Prostate gland (tissue), 2 donors: Measurements from ENCODE around the gene PKM.

Experiments used
- CTCF ChIP-seq, 4 experiments: fragments of 200-600 bp in 2 of 4; fragments of 450-650 bp in 2 of 4; sonication (generic) in 2 of 4; IDR thresholded peaks; 1 replicate in 3 of 4; 2 replicates in 1 of 4; pipeline ENCODE4 v1.5.1; 2016 to 2019; ENCODE audit warnings: antibody characterized with exemption in 4 of 4, mild to moderate bottlenecking in 2 of 4, moderate library complexity in 2 of 4
- POLR2AphosphoS5 ChIP-seq: sonication (generic); formaldehyde crosslinking; IDR thresholded peaks from one replicate; pipeline ENCODE4 v1.6.1; 2017; ENCODE audit warnings: antibody characterized with exemption

GRCh38 chr15:72207558-72208085 is 23.4 kb downstream of the PKM start:
- no peak for TF ChIP-seq CTCF (IDR thresholded peaks at IDR 0.05)
- no peak for TF ChIP-seq POLR2AphosphoS5
